Measurements from ENCODE around the gene FAM20A.
"Not testable (repeated sequence)": the region's sequence is repeated elsewhere in the genome, so short reads cannot be mapped to it uniquely, and the experiment has no call there.

Gene FAM20A

DNA sequence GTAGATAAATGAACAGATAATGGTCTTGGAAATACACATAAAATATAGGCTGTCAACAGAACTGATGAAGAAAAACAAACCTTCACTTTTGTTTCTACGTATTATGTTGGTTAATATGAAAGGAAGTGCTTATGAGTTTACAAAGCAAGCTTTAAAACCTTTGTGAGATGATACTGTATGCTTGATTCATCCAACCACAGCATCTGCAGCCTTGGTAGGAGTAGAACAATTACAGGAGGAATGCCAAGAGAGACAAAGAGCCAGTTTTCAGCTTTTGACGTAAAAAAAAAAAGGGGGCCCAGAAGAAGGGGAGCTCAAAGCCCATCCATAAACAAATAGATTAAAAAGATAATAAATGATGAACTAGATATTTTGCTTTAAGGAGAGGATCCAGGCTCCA lies 13.3 kb downstream of the FAM20A start:
- no peak for DNase-seq

DNA sequence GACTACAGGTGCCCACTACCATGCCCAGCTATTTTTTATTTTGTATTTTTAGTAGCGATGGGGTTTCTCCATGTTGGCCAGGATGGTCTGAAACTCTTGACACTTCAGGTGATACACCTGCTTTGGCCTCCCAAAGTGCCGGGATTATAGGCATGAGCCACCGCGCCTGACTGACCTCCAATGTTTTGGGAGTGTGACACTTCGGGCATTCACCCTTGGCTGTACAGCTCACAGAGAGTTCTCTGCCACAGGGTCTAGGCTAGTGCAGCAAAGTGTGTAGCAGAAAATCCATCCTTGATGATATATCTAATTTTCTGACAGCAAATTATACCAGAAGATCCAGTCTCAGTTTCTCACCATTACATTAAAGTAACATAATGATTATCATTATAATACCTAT lies 14.1 kb downstream of the FAM20A start:
- no peak for DNase-seq

DNA sequence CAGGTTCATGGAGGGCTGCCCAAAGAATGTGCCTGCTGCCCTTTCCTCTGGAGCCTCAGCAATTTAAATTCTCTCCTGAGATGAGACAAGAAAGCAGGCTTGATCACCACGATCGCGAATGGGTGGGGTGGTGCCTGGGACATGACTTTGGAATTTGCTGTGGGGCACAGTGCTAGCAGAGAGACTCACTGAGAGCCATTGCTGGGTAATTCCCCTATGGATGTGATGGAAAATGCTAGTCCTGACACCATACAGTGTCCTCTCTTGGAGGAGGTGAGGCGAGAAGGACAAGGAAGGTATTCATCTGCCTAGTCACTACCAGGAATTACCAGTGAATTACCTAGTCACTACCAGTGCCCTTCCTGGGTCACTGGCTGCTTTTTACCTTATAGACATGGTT lies 15.5 kb downstream of the FAM20A start:
- DNase-seq: no peak

DNA sequence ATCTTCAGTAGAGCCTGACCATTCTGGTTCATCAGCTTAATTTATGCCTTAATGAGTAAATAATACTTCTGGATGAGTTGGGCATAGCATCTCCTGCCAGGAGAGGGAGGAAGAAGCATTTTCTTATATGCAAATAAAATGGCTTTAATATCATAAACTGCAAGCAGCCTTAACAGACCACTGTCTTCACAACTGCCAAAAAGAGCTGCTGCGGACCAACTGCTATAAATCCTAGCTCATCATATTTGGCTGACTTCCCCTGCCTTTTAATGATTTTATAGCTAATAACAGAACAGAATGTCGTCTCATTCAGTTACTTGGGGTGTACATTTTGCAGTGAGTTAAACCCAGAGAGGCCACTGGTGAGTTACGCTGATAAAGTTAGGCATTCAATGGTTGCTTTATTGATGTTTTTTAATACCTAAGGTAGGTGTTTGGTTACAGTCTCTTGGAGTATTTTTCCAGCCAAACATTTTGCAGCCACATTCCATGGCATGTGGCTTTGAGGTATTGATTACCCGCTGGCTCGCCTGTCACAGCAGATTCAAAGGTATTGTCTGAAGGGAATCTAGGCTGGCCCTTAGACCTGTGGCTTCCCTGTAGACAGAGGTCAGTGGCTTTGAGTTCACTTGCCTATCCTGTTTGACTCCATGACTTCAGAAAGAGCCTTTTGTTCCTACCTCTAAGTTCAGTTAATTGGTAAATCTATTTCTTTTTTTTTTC lies 16.4 kb downstream of the FAM20A start:
- DNase-seq: no peak

DNA sequence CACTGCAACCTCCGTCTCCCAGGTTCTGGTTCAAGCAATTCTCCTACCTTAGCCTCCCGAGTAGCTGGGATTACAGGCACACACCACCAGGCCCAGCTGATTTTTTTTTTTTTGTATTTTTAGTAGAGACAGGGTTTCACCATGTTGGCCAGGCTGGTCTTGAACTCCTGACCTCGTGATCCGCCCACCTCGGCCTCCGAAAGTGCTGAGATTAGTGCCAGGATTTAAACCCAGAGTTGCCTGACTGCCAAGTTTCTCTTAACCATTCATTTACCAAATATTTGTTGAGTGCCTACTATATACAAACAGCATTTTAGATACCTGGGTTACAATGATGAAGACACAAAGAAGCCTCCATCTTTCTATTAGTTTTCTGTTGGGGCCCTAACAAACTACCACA lies 18.3 kb downstream of the FAM20A start:
- DNase-seq: not testable (repeated sequence)

DNA sequence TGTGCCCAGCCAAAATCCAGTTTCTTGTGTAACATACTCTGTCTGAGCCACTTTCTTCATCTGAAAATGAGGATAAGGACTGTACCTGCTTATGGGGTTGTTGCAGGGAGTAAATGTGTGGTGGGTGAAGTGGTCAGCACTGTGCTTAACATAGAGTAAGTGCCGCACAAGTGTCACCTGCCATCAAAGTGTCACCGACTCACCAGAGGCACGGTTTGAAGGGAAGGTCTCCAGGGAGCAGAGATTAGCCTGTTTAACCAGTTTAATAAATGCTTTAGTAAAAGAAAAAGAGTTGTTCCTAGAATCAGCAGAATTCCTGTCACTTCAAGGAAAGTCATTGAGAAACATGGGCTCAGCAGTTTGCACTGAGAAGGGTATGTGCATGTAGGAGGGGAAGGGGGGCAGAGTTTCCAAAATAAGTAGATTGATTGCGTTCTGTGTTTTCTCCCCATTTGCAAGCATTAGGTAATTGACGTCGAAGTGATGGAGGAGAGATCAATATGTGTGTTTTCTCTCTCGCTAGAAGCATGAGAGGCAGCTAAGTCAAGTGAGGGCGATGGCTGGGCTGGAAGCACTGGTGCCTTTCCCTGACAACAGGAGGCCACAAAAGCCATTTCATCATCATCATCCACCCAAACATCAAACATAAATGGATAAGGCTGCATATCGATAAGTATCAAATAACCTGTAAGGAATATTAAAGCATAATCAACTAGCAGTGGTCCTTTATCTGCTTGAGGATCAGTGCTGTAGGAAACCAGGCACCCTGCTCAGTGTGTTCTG lies 19.1 kb downstream of the FAM20A start:
- DNase-seq: no peak

DNA sequence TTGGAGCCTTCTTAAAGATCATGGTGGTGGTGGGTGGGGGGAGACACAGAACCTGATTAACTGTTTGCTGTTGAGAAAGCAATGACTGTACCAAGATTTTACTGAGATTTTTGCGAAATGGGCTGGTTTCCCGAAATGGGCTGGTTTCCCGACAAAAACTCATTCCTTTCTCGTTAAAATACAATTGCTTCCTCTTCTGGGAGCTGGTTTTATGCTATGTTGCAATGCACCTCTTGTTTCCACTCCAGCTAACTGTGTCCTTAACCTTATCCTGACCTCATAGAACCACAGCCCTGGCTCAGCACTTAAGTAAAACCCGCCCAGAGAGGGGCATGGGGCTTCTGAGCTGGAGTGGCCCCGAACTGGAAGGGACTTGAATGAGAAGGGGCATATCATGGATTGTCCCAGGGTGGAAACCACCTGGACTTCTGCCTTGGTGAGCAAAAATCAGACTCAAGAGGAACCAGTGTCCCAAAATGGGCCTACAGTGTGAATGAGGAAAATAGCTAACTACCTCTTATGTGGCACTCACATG lies 20.9 kb downstream of the FAM20A start:
- no peak for DNase-seq

DNA sequence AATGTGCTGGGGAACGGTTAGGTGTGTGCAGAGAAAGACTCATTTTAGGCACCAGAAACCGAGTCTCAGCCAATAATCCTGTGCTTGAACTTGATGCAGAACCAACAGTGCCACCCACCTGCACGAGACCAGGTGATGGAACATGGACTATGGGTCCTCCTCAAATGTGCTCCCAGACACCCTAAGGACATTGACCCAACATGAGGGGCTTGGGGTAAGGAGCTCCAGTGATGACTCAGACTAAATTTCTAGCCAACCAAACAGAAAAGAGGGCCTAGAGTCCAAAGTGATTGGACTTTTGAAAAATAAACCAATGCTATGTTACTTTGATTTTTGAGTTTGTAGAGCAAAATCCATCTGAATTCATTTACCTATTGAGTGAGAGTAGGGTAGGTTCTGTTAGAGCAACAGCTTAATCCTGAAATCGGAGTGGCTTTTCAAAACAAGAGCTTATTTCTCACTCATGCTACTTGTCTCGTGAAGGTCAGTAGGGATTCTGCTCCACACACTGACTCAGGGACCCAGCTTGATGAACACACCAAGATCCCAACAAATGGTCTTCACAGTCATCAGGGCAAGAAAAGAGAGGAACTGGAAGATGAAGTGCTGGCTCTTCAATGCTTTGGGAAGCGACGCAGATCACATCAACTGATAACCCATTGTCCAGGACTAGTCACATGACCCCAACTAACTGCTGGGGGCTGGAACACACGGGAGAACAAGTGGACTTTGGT lies 21.8 kb downstream of the FAM20A start:
- DNase-seq: no peak

DNA sequence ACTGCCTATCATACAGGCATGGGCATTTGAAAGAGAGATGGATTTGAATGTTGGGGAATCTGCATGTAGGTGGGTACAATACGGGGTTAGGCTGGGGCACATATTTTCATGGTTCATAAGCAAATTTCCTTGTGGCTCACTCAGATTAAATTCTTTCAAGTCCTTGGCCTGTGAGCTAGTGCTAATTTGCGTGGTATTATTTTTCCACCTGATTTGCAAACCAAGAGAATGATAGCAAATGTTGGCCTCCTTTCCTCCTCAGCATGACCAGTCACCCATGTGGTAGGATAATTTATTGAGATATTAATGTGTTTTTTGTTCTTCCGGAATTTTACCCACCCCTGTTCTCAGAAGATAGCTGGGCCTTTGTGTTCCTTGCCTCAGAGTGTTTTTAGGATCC lies 22.9 kb downstream of the FAM20A start:
- DNase-seq: no peak

DNA sequence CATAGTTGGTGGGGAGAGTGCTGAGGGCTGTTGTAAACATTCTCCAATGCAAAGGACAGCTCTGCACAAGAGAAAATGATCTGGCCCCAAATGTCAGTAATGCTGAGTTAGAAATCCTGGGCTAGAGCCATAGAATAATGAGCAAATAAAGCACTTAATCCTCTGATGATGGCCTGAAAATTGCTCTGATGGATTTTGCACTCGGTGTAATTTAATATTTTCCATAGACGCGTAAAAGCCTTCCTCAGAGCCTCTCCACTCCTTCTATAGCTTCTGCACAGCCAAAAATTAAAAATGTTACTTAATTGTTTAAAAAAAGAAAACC lies 23.7 kb downstream of the FAM20A start:
- no peak for DNase-seq

DNA sequence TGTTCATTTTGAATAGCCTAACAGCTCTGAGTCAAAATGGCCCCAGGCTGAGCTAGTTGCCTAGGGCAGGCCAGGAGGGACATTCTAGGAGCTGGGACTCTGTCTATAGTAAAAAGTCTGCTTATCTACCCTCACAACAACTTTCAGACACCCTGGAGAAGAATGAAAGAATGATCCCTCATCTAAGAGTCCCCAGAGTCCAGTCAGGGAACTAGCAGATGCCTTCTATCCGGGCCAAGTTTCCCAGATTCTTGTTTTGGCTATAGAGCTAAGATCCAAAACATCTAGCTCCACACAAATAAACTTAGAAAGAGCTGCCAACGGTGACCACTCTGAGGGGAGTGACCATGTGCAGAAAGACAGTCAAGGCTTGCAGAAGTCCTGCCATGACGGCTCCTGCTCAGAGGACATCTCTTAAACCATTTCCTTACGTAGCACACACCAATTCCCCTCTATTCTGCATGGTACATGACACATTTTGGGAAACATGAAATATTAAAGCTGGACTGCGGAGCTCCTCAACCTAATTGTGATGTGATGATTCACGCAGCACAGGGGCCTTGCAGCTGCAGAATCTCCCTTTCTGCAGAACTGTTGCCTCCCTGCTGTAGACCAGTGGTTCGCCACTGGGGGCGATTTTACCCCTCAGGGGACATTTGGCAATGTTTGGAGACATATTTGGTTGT lies 24.2 kb downstream of the FAM20A start:
- DNase-seq: no peak

DNA sequence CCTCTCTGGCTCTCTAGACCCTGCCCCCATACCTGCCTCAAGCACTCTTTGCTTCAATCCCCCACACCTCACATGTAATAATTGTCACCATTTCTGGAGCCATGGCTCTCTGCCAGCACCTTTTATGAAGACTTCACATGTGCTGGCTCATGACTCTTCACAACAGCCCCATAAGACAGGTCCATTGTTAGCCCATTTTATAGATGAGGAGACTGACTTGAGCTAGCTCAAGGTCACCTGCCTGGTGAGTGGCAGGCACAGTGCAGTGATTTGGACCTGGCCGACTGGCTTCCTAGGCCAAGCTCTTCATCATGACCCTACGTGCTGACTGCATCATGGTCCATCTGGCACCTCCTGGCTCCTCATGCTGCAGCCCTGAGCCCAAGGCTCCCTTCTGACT lies 25.0 kb downstream of the FAM20A start:
- no peak for DNase-seq

DNA sequence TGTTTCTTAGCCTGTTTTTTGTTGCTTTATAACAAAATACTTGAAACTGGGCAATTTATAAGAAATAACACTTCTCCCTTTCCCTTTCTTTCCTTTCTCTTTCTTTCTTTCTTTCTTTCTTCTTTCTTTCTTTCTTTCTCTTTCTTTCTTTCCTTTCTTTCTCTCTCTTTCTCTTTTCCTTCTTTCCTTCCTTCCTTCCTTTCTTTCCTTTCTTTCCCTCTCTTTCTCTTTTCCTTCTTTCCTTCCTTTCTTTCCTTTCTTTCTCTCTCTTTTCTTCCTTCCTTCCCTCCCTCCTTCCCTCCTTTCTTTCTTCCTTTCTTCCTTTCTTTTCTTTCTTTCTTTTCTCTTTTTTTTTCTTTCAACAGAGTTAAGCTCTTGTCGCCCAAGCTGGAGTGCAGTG lies 27.8 kb downstream of the FAM20A start:
- DNase-seq: no peak

DNA sequence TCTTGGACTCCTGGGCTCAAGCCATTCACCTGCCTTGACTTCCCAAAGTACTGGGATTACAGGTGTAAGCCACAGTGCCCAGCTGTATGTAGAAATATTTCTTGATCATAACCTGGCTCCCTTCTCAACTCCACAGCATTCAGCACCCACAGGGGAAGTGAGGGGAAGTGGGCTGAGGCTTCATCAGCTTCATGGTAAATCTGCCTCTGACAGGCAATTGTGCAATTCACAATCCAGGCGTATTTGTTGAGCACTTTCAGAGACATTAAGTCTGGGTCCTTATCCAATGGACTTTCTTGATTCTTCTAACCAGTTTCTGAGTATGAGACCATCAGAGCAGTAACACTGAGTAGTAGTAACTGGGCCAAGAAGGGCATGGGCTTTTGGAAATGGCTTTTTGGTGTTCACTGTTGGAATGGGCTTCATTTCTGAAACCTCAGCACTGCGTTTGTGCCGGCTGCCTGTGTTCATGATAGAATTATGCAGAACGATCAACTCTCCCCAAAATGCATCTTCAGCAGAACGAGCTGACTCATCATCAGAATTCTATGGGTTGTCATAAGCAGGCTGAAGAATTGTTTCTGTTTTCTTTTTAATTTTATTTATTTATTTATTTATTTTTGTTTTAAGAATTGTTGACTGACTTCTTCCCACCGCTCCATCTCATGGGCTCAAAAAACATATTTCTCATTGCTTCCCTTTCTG lies 28.9 kb downstream of the FAM20A start:
- DNase-seq: no peak

DNA sequence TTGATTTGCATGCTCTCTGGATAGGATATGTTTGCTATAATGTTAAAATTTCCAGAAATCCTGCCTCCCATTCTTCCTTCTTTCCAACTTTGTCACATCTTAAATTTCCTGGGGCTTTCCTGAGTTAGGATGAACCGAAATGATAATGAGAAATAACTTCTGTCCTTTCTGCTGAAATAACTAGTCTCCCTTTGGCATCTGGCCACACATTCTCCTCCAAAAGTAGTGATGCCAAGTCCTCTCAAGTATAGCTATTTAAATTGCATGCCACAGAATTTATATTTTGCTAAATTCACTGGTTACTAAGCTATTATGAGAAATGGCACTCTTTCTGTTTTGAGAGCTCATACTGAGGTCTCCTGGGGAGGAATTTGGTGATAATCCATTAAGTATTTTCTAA lies 30.6 kb downstream of the FAM20A start:
- no peak for DNase-seq

DNA sequence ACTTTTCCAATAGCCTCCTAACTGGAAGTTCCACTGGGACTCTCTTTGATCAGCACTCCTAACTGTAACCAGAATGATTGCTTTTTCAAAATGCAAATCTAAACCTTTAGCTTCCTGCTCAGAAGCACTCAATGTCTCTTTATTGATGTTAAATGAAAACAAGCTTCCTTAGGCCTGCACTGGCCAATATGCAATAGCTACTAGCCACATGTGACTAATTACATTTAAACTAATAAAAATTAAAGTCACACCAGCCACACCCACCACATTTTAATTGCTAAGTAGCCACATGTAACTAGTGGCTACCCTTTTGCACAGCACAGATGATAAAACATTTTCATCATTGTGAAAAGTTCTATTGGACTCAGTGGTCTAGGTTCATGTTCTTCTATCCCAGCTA lies 31.8 kb downstream of the FAM20A start:
- no peak for DNase-seq

DNA sequence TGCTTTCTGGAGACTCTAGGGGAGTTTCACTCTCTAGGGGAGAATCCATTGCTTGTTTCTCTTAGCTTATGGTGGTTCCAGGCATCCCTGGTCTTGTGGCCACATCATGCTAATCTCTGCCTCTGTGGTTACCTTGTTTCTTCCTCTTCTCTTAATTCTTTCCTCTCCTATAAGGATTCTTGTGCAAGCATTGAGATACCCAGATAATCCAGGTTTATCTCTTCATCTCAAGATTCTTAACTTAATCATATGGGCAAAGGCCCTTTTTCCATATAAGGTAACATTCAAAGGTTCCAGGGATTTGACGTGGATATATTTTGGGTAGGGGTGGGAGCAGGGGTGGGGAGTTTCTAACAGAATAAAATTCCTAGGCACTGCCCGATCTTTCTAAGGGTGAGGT lies 32.6 kb downstream of the FAM20A start:
- no peak for DNase-seq

DNA sequence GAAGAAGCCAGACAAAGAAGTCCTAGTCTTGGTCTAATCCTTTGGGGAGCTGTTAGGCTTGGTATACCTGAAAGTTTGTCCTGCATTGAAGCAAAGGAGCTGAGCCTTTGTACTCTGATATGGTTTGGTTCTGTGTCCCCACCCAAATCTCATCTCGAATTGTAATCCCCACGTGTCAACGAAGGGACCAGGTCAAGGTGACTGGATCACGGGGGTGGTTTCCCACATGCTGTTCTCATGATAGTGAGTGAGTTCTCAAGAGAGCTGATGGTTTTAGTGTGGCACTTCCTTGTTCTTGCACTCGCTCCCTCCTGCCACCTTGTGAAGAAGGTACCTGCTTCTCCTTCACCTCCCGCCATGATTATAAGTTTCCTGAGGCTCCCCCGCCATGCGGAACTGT lies 33.6 kb downstream of the FAM20A start:
- no peak for DNase-seq

DNA sequence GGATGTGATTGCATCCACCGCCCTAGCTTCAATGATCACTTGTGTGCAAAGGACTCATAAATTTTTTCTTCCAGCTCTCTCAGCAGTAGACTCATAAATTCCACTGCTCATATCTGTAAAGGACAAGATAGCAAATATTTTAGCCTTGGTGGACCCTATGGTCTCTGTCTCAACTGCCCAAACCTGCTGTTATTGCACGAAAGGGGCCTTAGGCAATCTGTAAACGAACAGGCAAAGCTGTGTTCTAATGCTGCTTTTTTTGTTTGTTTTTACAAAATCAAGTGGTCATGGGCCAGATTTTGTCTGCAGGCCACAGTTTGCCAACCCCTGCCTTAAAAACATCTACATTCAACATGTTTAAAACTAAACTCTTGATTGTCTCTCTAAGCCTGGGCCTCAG lies 34.1 kb downstream of the FAM20A start:
- no peak for DNase-seq

DNA sequence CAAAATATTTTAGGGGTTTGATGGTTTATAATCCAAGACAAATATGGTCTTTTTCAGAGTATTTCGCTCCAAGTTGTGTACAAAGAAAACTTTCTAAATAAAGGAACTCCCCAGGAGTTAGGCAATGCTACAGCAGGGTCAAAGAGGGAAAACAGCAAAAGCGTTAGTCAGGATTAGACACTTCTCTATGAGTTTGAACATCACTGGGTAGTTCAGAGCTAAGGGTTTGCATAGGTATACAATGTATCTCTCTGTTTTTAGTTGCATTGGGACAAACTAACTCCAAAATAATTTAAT lies 34.8 kb downstream of the FAM20A start:
- no peak for DNase-seq

DNA sequence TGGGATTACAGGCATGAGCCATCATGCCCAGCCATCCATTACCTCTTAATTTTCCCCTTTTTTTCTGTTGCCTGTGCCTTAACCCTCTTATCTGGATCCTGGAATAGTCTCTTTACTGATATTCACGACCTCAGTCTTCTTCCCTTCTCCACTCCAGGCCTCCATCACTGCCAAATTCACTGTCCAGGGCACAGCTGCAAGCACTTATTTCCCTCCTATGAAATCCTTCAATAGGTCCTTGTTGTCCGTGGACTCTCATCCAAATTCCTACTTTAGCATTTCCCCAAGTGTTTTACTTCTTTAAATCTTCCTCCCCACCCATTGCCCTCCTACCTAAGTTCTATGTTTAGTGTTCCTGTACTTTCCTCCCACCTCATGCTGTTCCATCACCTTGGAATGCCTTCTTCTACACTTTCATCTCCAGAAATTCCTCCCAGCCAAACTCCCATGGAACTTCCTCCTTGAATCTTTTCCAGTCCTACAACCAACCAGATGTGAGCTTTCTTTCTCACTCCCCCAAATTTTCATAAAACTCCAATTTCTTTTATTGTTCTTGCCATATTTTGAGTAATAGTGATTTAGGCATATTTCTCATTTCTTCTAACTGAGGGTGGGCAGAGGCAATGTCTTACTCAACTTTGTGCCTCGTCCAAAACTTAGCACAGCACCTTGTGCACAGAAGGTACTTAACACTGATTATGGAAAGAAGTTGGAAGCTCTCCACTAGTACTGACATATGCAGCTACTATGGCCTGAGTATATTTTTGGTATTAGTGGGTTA lies 35.3 kb downstream of the FAM20A start:
- DNase-seq: no peak

Measured in GDM1 (cell line).